Mesothelial cell of epicardium (in vitro differentiated cells): Measurements from ENCODE around the gene SSPN. TPM values are rescaled to one million over a fixed set of nuclear protein-coding genes. Genes with fewer than 3 reads are reported as not detected.

ENCODE experiments used
- DNase-seq, 2 experiments: peaks; one replicate each; pipeline ENCODE4 v3.0.0; 2021; ENCODE audit warnings: low spot score in 2 of 2; ENCODE audit not compliant: unreplicated experiment in 2 of 2
- H3K27ac Mint-ChIP-seq: 2 replicates; pipeline ENCODE4 v1.8.0; 2021; ENCODE audit warnings: mixed read lengths
- H3K27me3 Mint-ChIP-seq: 2 replicates; pipeline ENCODE4 v1.8.0; 2021; ENCODE audit warnings: low read depth, mixed read lengths
- H3K36me3 Mint-ChIP-seq: 2 replicates; pipeline ENCODE4 v1.8.0; 2021; ENCODE audit warnings: mixed read lengths
- H3K4me1 Mint-ChIP-seq: 2 replicates; pipeline ENCODE4 v1.8.0; 2021; ENCODE audit warnings: mixed read lengths
- H3K4me3 Mint-ChIP-seq: 2 replicates; pipeline ENCODE4 v1.8.0; 2021; ENCODE audit warnings: mild to moderate bottlenecking, moderate library complexity, mixed read lengths
- H3K9me3 Mint-ChIP-seq: 2 replicates; pipeline ENCODE4 v1.8.0; 2021; ENCODE audit warnings: mixed read lengths
- total RNA-seq: library from RNA; stranded (reverse); gene quantifications from 3 replicates; pipeline ENCODE4 v1.2.1, GENCODE V29; 2021
- TF ChIP-seq, protein P1 (sequence below): fragments of 200-600 bp; sonication (generic); IDR thresholded peaks from one replicate; pipeline ENCODE4 v1.5.0; 2021; ENCODE audit warnings: antibody characterized with exemption; ENCODE audit not compliant: unreplicated experiment

Gene SSPN
- total RNA-seq, 1 donor from 2014 or later: 19.4 TPM

DNA sequence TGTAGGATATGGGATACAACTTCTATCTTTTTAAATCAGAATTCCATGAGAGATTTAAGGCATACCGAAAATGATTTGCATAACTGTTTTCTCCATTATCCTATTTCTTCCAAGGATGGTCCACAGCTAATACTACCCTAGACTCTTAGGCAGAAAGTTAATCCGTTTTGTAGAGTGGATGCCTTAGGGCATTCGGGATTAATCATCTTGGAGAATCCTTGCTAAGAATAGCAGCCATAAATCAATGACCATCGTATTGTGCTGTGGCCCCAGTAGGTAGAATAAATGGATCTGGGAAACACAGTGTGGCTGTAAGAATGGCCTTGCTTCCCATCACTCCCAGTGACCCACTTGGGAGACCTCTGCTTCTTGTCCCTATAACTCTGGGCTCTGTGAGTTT lies 99.6 kb downstream of the SSPN start:
- Mint-ChIP-seq H3K4me3 (no peak overlapping the region), H3K27me3 (no peaks in the 10 kb centered on the region), H3K27ac (no peak overlapping the region), H3K4me1 (peaks cover 19% of the 10 kb centered on the region), H3K9me3 (no peaks in the 10 kb centered on the region), H3K36me3 (no peaks in the 10 kb centered on the region)
- DNase-seq: no peak
- TF ChIP-seq, protein P1, sequence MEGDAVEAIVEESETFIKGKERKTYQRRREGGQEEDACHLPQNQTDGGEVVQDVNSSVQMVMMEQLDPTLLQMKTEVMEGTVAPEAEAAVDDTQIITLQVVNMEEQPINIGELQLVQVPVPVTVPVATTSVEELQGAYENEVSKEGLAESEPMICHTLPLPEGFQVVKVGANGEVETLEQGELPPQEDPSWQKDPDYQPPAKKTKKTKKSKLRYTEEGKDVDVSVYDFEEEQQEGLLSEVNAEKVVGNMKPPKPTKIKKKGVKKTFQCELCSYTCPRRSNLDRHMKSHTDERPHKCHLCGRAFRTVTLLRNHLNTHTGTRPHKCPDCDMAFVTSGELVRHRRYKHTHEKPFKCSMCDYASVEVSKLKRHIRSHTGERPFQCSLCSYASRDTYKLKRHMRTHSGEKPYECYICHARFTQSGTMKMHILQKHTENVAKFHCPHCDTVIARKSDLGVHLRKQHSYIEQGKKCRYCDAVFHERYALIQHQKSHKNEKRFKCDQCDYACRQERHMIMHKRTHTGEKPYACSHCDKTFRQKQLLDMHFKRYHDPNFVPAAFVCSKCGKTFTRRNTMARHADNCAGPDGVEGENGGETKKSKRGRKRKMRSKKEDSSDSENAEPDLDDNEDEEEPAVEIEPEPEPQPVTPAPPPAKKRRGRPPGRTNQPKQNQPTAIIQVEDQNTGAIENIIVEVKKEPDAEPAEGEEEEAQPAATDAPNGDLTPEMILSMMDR: no peak

DNA sequence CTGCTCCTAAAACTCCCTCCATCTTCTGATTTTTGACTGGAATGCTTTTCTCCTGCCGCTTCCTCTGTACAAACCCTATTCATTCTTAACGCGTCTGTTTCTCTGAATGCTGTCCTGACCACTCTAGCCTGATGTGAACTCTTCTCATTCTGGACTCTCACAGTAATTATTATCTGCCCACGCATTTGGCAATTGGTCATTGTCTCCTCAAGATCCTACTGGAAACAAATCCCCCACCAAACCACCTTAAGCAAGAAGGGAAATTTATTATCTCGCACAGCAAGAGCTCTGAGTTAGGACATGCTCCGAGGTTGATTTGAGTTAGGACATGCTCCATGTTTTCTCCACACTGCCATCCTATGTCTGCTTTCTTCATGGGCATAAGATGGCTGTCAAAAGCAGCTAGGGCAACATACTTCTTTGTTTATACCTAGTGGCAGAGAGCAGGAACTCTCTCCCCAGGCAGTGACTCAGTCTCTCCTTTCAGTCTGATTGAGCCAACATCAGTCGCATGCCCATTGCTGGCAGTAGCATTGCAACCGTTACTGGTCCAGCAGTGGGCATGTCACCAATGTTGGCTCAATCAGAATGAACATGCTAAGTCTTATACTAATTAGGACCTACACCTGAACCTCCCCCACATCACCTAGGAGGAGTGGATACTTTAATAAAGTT lies 102.2 kb downstream of the SSPN start:
- TF ChIP-seq, protein P1: no peak
- no peak overlapping the region for H3K4me3 Mint-ChIP-seq
- no peak for DNase-seq
- H3K27me3 Mint-ChIP-seq: no peaks in the 10 kb centered on the region
- H3K9me3 Mint-ChIP-seq: no peaks in the 10 kb centered on the region
- no peak overlapping the region for H3K27ac Mint-ChIP-seq
- H3K36me3 Mint-ChIP-seq: no peaks in the 10 kb centered on the region
- peaks cover 19% of the 10 kb centered on the region for H3K4me1 Mint-ChIP-seq

DNA sequence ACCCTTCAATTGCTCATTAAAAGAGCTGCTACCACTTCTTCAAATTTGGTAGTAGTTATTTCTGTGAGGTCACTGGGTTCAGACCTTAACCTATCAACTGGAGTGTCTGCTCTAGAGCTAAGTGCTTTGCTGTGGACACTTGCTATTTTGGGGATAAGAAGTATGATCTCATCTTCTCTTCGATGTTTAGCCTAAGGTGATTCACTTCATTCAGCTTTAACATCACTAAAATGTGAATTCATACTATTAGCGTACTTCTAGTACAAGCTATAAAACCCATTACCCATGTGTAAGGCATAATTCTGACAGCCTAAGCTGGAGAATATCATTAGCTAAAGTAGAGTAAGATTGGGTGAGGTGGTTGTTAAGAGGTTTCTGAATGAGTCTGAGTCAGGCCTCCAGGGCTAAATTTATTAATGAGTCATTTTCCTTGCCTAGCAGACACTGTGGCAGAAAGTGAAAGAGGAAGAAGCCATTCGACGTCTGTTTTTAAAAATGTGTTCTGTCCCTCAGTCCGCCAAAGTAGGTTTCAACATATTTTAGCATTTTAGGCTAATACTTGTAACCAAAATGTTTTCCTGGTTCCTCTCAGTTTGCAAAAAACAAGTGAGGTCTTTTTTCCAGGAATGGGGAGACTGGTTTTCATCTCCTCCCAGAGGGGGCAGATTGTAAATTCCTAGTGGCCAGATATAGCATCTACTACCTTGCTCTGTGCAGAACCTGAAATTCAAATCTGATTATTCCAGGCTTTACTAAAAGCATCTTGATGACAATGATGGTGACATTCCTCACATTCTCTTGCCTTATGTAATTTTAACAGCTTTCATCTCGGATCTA lies 103.6 kb downstream of the SSPN start:
- H3K27me3 Mint-ChIP-seq: no peaks in the 10 kb centered on the region

DNA sequence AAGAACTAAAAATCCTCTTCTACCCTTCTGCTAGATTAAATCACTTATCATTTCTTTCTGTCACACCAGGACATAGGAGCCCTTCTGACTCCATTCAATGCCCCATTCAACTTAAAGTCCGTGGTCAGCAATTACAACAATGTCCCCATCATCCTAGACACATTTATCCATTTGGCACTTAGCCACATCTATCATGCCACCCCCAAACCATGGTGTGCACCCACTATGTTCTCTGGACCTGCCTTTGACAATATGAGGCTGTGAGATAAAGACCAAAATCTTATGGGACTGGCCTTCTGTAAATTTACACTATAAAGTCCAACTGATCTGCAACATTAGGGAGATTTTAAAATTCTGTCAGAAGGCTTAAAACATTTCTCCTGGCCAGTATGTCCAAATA lies 104.4 kb downstream of the SSPN start:
- Mint-ChIP-seq H3K9me3 (no peaks in the 10 kb centered on the region), H3K4me3 (no peak overlapping the region), H3K27ac (no peak overlapping the region), H3K4me1 (peaks cover 19% of the 10 kb centered on the region), H3K36me3 (no peaks in the 10 kb centered on the region), H3K27me3 (no peaks in the 10 kb centered on the region)
- DNase-seq: no peak
- TF ChIP-seq, protein P1: no peak

More for the DNA sequence above, 103.6 kb downstream of the SSPN start:
- H3K27ac Mint-ChIP-seq: no peak overlapping the region
- H3K36me3 Mint-ChIP-seq: no peaks in the 10 kb centered on the region
- peaks cover 19% of the 10 kb centered on the region for H3K4me1 Mint-ChIP-seq
- H3K9me3 Mint-ChIP-seq: no peaks in the 10 kb centered on the region
- DNase-seq: no peak
- H3K4me3 Mint-ChIP-seq: no peak overlapping the region
- TF ChIP-seq, protein P1: no peak

Other genes starting within 250 kb of the SSPN start
- gene RASSF8, start 236.9 kb upstream of the SSPN start, total RNA-seq: 60.6 to 62.8 TPM (median 61.8 TPM) in 3 replicates
- gene BHLHE41, start 70.5 kb upstream of the SSPN start, total RNA-seq: 5.7 to 9.6 TPM (median 9.2 TPM) in 3 replicates